DMS153 (cell line): ENCODE measurements around the gene EIF3I.

ENCODE experiments used
- DNase-seq: peaks from one replicate; lab custom pipeline; 2025; lab: John Stamatoyannopoulos, UW

Gene EIF3I

DNA sequence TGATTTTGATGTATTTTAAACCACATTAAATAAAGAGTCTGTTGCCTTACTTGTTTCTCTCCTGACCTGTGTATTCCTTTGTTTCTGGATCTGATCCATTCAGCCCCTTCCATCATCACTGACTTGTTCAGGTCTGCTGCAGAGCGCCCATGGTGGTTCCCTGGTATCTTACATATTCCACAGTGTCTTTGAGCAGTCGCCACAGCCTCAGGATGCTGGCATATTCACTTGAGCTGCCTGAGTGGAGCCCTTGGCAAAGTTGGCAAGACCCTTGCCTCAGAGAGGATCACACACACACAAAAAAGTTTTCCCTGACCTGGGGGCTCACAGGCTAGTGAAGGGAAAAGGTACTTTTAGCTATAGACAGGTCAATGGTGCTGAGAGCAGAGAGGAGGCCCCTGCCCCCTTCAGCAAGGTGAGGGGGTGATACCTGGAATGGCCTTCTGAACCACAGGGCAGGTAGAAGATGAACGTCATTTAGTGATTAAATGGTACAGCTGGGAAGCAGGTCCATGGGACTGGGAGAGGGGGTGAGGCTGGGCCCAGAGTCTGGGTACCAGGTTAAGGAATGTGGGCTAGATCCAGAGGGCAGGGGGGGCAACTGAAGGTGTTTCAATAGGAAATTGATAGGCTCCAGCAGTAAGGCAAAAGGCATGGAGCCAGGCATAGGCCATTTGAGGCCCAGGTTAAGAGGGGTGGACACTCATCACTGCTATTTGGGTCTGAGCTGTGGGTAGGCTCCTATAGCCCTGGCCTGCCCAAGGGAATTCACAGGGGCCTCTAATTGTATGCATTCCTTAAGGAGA, 23.8 kb upstream of the EIF3I start:
- no peak for DNase-seq

- DNase-seq, result no peak
Observed at GRCh38 chr1:32199043-32199716, 23.0 kb upstream of the EIF3I start.

- peak; percentile 38 for DNase-seq
Observed at GRCh38 chr1:32199717-32200072, 22.5 kb upstream of the EIF3I start.

DNA sequence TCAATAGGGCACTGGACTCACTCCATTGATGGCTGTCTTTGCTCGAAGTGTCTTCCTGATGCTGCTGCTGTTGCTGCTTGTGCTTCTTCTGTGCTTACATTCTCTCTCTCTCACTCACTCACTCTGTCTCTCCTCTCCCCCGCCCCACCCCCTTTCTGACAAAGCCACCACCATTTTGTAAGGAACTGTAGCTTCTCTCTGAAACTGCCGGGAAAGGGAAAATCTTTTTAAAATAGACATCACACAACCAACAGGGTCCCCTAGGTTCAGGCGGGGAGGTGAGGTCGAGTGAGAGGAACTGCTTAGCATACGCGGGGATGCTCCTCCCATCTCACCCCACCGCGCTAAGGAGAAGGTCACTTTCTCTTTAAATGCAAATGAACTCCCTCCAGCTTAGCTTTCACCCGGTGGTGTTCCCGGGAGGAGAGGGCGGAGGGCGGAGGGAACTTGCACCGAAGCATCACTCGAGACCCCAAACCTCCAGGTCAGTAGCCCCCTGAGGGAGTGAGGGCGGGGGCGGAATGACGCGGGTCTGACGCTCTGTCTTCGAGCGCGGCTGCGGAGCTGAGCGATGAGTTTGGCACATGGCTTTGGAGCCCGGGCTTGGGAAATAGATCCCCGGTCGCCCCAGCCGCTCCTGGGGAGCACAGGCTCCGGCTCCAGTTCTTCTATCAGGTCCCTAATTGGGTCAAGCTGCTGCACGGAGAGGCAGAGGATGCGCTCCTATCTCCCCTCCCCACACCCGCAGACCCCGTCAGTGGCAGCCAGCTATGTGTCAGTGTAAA, 21.8 kb upstream of the EIF3I start, which contains the start of gene CCDC28B:
Gene CCDC28B (plus strand): TSS at position 370 of the 785 bp plus-strand sequence. CDS start 1,341 bp downstream, outside the sequence.
- peak; percentile 67 for DNase-seq

DNA sequence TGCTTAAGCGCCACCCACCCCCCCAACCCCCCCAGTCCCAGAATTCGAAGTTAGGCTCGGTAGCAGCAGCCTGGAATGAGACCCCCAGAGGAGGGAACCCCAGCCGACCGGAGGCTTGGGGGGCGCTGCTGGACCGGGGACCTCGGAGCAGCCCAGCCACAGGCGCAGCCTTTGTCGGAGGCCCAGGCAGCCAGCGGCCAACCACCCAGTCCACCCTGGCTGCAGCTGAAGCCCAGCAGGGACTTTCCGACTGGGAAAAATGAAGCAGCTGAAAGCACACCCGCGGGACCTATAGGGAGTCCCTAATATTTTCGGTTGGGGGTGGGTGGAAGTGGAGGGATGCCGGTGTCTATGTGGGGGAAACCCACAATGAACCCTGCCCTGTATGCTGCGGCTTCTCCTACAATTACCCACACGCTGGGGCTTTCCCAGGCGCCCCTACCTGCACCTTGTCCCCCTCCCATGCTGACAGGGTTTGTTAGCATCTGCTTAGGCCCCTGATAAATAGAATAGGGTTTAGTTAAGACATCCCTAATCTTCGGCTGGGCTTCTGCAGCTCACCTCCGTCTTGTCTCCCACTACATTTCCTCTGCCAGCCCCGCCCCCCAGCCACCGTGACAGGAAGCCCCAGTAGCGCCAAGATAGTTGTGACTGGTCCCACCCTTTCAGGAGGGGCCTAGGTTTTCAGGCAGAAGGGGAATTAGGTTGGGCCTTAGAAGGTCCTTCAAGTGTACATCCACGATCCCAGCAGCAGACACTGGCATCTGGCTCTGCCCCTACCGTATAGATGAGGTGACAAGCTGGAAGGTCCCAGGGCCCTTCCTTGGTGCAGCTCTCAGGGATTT, 21.0 kb upstream of the EIF3I start:
- DNase-seq, result peak; percentile 21

- DNase-seq, result no peak
Observed at GRCh38 chr1:32204943-32205361, 17.3 kb upstream of the EIF3I start.

DNA sequence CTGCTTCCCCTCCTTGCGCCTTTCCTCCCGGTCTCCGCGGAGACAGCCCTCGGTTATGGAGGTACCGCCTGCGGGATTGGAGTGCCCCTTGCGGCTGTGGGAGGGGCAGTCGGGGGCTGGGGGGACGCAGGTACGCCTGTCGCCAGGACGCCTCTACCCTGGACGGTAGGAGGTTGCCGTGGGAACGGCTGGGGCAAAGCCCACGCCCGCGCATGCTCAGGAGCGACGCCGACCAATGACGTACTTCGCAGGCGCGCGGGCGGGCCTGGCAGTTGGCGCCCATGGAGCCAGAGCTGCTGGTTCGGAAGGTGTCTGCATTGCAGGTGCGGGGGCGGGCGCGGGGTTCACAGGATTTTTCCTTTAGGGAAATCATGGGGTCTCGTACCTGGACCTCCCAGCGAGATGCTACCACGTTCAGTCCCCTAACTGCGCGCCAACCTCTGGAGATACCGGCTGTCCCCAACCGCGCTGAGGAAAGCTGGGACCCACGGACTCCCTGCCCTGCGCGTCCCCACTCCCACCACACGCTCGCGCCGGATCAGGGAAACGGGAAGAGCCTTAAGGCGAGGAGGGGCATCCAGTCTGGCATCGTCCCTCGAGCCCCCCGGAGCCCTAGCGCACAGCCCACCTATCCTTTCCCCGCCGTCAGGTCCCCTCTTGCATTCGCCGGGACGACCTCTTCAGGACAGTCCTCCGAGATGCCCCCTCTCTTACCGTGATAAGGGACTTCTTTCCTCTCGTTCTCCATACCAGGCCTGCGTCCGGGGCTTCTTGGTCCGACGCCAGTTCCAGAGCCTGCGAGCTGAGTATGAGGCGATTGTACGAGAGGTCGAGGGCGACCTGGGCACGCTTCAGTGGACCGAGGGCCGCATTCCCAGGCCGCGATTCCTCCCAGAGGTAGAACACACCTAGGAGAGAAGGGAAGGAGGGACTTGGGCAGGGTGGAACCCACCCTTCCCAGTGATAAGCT, 16.5 kb upstream of the EIF3I start, which contains the start of gene IQCC:
Gene IQCC (plus strand): TSS at position 271 of the 970 bp plus-strand sequence. CDS start 11 bp downstream, at position 282.
- DNase-seq, result peak; percentile 95

DNA sequence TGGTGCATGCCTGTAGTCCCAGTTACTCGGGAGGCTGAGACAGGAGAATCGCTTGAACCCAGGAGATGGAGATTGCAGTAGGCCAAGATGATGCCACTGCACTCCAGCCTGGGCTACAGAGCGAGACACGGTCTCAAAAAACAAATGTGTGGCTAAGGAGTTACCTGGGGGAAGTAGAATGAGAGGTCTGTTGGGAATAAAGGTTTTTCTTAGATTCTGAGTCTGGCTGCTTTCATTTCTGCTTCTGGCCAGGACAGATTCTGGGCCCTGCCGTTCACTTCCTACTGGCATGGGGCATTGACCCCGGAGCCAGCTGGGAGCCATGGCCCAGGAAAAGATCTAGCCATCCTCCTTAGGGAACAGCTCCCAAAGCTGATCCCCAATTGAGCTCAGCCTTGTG, 13.7 kb upstream of the EIF3I start:
- no peak for DNase-seq

DNA sequence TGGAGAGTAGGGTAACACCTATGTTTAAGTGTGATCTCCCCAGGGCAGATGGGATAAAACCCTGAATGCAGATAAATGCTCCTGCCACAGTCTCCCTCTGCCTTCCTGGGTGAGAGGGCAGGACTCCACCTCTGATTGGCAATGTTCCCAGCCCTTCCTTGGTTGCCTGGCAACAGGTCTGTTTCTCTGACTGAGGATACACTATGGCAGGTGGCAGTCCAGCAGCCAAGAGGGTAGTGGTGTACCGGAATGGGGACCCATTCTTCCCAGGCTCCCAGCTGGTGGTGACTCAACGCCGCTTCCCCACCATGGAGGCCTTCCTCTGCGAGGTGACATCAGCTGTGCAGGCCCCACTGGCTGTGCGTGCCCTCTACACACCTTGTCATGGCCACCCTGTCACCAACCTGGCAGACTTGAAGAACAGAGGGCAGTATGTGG, 13.3 kb upstream of the EIF3I start, which contains the start of gene DCDC2B:
Gene DCDC2B (plus strand): TSS at position 199 of the 438 bp plus-strand sequence. CDS start 5 bp downstream, at position 204.
- peak; percentile 99 for DNase-seq

- peak; percentile 95 for DNase-seq
Observed at GRCh38 chr1:32215629-32216480, 6.4 kb upstream of the EIF3I start.

DNA sequence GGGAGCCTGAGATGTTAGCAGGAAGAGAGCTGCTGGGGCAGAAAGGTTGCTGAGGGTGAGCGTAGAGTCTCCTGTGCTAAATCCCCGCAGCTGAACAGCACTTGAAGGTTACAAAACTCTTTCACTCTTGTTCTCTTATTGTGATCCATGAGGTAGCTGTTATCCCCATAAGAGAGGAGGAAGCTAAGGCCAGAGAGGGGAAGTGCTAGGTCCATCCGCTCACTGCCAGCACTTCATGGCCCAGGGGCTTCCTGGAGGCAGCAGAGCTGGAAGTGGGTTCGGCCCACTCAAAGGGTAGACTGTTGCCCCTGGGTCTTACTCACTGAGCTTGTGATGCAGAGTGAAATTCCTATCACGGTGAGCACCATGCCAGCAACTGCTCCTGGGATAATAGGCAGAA, 5.6 kb upstream of the EIF3I start:
- no peak for DNase-seq

DNA sequence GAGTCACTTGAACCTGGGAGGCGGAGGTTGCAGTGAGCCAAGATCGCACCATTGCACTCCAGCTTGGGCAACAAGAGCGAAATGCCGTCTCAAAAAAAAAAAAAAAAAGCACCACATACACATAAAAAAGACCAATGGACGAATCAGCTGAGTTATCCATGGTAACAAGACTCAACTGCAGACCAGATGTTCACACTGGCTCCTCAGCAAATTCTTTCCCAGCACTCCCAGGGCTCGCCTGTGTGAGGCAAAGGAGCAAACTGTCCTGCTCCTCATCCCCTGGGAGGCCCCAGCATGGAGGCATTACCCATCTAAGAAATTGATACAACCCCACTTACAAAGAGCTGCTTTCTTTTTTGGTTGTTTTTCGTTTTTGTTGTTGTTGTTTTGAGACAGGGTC, 3.2 kb upstream of the EIF3I start:
- no peak for DNase-seq

DNA sequence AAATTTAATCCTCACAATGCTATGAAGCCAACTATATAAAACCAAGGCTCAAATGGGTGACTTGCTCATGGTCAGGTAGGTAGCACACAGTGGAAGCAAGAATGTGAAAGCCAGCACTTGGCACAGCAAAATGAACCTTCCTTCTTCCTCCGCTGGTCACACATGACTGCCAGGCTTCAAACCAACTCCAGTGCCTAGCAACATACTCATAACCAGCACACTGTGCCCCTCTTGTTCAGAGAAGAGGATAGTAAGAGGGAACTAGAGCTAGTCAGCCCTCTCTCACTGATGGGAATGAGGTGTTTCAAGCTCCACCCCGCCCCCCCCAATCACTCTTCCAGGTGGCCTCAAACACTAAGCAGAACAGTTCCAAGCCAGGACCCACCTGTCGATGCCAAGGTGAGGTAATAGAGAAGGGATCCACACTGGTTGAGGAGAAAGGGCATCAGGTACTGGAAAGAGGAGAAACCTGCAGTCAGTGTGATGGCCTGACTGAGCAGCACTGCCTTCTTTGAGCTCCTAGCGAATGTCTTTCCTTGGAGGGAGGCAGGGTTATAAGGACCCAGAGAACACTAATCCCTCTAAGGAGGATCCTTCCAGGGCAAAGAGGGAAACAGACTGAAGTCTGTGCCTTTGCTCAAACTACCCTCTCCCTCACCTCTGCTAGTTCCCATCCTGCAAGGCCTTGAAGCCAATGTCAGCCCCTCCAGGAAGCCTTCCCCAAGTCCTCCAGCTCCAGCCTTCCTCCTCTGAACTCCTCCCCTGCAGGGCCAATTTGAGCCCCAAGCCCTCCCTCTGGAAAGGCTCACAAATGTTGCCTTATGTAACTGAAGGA, 1.2 kb upstream of the EIF3I start:
- no peak for DNase-seq

- no peak for DNase-seq
Observed at GRCh38 chr1:32221581-32221979, 627 bp upstream of the EIF3I start.

DNA sequence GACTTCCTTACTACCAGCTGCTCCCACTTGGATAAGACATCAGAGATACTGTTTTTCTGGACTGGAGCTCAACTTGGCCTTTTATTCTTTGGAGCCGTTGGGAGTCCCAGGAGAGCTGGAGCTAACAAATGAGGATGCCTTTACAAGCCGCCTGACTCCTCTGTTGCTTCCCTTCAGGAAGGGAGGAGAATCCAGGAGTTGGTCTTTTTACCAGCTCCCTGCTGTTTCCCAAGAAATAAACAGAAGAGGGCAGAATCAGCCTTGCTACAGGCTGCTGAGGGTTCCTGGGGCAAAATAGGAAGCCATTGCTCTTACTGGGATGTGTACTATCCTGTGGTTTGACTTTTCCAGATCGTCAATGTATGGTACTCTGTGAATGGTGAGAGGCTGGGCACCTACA, 1.5 kb downstream of the EIF3I start:
- no peak for DNase-seq

- DNase-seq, result no peak
Observed at GRCh38 chr1:32224285-32224684, 2.1 kb downstream of the EIF3I start.

DNA sequence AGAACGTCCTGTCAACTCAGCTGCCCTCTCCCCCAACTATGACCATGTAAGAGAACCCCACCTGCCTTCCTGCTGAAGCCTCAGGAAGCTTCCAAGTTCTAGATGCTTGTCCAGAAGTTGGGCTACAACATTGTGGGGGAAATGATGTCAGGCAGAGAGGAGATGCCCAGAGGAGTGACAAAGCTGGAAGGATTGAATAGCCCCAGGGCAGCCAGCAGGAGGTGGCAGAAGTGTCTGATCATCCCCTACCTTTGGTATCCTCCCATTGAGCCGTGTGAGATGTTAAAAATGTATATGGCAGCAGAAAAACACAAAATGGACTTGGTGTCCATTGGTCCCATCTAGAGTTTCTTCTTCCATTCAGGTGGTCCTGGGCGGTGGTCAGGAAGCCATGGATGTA, 6.6 kb downstream of the EIF3I start:
- DNase-seq, result no peak

DNA sequence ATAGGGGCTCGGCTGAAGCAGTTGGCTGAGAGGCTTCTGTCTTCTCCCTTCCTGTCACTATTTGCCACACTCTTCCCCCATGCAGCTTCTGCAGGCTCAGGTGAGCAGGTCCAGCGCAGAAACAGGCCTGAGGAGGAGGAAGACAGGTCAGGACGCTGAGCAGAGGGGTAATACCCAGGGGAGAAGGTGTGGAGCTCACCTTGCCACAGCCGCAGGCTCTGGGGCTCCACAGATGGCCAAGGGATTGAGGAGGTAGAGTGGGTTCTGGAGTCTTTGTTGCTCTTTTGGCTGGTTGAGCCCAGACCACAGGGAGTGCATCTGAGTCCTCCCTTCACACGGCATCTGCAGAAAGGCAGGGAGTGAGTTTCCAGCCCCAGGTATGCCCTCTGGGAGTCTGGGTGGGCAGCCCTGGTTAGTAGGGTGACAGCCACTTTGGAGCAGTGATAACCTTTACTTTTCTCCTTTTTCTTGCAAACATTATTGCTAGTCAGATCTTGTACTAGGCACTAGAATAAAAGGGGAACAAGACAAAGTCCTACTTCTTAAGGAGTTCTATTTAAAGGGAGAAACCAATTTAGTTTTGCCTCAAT, 9.7 kb downstream of the EIF3I start:
- DNase-seq, result no peak
